Sciatic nerve (tissue), 2 donors: ENCODE data around the gene PCED1B. TPM values are rescaled to one million over a fixed set of nuclear protein-coding genes. Genes with fewer than 3 reads are reported as not detected.
A peak's percentile ranks its signal among the peaks of the same experiment; 100 is the strongest.
"Not testable (repeated sequence)": the region's sequence is repeated elsewhere in the genome, so short reads cannot be mapped to it uniquely, and the experiment has no call there.

ENCODE experiments used
- ATAC-seq: fragments of 200-7000 bp; cut with Tn5 transposase; one replicate; pipeline ENCODE4 v1.9.1; 2020; ENCODE audit warnings: mild to moderate bottlenecking, moderate library complexity
- DNase-seq: peaks from one replicate; pipeline ENCODE4 v3.0.0-alpha.2; 2020; ENCODE audit warnings: low spot score
- intact Hi-C: fragments of 100-400 bp; cut with DNase I; formaldehyde crosslinking; loops from one replicate; pipeline ENCODE4 v1.14.2; 2022
- microRNA-seq: library from miRNA; unstranded; fragments of <30 nt; microRNA quantifications from one replicate; pipeline ENCODE4 v1.2.0, GENCODE V29; 2020
- total RNA-seq: library from RNA; stranded (reverse); fragmentation: NEBNext Ultra II Directional; extraction: Animal tissue kit (Norgen Biotek cat#: 25700); gene quantifications from one replicate; pipeline ENCODE4 v1.2.1, GENCODE V29; 2021
- donor health status: DM: no; HTN: no; CAD: no.
- donor health status: DM: no; HTN: no; CAD: no.

Gene PCED1B
- total RNA-seq, 1 donor from 2014 or later, result 5.0 TPM

DNA sequence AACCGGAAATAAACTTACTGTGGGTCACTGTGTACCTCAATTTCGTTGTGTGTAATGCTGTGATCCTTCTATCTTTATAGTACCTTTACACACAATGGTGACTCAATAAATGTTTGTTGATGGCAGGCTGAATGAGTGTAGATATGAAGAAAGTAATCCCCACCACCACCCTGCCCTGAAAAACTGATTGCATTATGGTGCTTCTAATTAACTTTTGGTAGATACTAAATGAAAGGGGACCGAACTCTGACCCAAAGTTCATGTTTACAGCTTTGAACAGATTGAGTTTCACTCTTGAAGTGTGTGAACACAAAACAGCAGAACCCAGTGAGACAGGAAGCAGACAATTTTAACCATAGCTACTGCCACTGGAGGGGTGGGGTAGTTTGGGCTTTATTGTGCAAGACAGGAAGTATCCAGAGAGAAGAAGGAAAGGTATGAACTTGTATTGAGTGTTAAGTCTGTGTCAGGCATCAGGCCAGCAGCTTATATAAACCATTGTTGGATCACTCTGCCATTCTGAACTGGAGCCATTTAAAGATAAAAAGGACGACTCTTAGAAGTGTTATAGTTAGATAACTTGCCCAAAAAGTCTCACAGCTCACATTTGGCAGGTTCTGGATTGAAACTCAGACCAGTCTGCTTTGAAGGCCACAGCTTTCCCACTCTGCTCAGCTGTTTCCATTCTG is 197.3 kb downstream of the PCED1B start:
- ATAC-seq, result peak; percentile 73
- DNase-seq, result no peak
- intact Hi-C loops, result no loop called here

DNA sequence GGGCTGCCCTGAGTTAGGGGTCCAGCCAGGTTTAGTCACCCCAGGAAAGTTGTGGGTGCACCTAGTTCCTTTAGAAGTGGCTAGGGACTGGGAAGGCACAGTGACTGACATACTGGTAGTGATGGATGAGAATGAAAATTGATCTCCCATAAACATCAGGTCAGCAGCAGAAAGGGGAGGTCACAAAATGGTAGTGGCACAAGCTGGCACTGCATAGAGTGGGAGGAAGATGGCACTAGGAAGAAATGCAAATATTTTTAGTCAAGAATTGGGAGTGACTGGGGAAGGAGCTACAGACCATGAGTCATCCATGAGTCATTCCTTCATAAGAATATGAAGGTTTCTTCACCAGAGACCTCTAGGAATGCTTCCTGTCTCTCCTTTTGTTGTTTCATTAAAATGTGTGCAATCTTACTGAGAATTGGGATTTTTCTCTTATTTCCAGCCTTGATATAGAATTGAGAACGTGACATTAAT is 198.6 kb downstream of the PCED1B start:
- no peak for ATAC-seq
- no peak for DNase-seq
- intact Hi-C loops, result no loop called here

DNA sequence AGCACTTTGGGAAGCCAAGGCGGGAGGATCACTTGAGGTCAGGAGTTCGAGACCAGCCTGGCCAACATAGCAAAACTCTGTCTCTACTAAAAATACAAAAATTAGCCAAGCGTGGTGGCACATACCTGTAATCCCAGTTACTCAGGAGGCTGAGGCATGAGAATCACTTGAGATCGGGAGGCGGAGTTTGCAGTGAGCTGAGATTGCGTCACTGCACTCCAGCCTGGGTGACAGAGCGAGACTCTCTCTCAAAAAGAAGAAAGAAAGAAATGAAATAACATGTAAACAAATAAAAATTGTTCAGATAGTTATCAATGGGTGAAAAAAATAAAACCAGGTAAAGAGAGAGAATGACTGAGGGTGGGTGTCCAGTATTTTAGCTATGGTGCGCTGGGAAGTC is 200.3 kb downstream of the PCED1B start:
- ATAC-seq, DNase-seq, intact Hi-C loops: not testable (repeated sequence)

GRCh38 chr12:47280543-47281300 is 201.3 kb downstream of the PCED1B start:
- intact Hi-C loops, result no loop called here
- ATAC-seq (no peak), DNase-seq (no peak)

- ATAC-seq (peak; percentile 63), DNase-seq (no peak)
- intact Hi-C loops, result no loop called here
These were observed 202.3 kb downstream of the PCED1B start for GRCh38 chr12:47281667-47282171.

DNA sequence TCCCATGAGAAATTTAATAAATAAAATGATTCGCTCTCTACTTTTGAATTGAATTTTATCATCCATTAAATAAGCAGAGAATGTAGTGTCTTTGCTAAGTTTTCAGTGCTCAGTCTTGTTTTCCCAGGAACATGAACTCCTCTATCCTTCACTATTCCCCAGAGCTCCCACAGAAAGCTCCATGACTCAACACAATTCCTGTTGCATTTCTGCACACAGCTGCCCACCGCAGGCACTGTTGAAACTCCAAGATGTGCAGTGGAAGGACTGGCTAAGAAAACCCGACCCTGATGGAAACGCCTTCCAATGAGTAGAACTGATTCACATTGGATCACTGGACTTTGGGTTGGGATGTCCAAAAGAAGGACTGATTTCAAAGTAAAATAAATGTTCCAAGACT is 202.8 kb downstream of the PCED1B start:
- intact Hi-C loops, result no loop called here
- DNase-seq (no peak), ATAC-seq (peak; percentile 84)

Small RNAs within 50 kb of the gene (microRNA-seq; reads per million reads assigned to microRNA genes)
- gene MIR4698, result not detected

Other genes with a start within 250 kb of the PCED1B start
- 5.3 TPM for gene AMIGO2, start 338 bp downstream of the PCED1B start, total RNA-seq